ENCODE results near the gene NAT14.
"Not testable (repeated sequence)": the region's sequence is repeated elsewhere in the genome, so short reads cannot be mapped to it uniquely, and the experiment has no call there.

NAT14 gene

DNA sequence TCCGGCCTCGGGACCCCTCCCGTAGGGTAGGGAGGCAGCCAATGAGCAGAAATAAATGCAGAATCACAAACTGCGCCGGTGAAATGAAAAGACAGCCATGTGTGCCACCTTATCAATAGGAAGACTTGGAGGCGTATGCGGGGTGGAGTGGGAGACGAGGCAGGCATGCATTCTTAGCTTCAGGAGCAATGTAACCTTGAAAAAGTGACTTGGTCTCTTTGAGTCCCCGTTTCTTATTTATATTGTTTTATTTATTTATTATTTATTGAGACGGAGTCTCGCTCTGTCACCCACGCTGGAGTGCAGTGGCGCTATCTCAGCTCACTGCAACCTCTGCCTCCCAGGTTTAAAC, 19.2 kb downstream of the NAT14 start:
- no peak for DNase-seq

DNA sequence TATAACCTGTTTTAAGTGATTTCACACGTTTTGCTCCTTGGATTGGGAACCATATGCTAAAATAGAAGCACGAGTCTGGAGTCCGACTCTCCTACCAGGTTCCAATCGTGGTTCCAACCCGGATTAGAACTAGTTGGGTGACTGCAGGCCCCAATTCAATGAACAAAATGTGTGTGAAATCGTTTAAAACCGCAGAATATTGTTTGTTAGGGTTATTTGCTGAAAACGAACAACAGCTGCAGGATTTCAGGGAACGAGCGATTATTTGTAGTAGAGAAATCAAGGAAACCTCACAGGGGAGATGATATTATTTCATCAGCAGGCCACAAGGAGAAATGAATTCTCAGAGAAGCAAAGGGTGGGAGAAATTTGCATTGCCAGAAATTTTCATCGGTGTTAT, 20.0 kb downstream of the NAT14 start:
- DNase-seq: no peak

DNA sequence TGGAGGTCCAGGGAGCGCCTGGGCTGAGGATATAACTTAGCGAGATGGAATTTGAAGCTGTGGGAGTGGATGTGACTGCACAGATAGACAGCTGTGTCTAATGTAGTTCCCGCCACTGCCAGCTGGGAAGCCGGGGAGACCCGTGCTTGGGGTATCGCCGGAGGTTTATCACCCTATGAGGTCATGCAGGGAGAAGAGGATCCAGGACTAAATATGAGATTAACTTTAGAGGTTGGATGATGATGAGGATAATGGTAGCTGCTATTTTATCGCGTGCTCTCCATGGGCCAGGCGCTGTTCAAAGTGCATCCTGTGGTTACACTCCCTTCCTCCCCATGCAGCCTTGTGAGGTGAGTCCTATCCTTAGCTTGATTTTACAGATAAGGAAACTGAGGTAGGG, 23.1 kb downstream of the NAT14 start:
- DNase-seq: no peak

DNA sequence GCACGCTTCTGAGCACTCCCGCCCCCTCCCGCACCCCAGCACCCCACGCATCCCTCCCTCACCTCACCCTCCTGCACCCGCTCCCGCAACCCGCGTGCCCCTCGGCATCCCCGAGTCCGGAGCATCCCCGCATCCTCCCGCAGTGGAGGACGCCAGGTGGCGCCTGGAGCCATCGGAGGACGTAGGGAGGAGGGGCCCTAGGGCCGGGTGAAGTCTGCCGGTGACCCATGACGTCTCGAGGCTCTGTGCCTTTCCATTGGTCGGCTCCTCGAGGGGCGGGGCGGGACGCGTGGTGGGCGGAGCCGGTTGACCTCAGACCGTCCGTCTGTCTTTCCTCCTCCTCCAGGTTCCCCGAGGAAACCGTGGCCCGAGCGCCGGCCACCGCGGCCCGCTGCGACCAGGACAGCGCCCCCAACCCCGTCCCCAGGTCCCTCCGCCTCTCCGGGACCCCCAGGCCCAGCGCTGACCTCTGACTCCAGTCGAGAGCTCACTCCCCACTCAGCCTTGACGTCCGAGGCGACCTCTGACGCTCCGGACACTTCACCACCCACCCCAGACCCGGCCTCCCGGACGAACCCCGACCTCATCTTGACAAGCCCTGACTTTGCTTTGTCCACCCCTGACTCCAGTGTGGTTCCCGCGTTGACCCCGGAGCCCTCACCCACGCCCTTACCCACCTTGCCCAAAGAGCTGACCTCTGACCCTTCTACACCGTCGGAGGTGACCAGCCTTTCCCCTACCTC, 32.1 kb downstream of the NAT14 start:
- peak; percentile 62 for DNase-seq

DNA sequence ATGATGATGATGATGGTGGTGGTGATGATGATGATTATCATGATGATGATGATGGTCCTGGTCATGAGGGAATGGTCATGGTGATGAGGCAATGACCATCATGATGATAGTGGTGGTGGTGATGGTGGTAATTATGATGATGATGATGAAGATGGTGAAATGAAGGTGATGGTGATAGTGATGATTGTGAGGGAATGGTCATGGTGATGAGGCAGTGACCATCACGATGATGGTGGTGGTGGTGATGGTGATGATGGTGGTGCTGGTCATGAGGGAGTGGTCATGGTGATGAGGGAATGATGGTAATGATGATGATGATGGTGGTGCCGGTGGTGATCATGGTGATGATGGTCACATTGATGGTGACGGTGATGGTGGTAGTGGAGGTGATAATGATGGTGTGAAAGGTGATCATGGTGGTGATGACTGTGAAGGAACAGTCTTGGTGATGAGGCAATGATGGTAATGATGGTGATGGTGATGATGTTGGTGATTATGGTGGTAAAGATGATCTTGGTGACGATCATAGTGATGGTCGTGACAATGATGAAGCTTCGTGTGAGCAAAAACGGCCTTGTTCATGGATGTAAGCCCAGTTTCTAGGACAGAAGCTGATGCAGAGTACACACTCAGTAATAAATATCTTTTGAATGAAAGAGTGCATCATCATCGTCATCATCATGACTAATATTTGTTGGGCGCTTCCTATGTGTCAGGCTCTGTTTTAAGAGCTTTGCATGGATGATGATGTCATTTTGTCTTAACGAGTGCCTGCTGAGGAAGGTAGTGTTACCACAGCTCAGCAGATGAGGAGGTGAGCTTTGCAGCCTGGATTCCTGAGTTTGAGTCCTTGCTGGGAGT, 34.7 kb downstream of the NAT14 start:
- no peak for DNase-seq

DNA sequence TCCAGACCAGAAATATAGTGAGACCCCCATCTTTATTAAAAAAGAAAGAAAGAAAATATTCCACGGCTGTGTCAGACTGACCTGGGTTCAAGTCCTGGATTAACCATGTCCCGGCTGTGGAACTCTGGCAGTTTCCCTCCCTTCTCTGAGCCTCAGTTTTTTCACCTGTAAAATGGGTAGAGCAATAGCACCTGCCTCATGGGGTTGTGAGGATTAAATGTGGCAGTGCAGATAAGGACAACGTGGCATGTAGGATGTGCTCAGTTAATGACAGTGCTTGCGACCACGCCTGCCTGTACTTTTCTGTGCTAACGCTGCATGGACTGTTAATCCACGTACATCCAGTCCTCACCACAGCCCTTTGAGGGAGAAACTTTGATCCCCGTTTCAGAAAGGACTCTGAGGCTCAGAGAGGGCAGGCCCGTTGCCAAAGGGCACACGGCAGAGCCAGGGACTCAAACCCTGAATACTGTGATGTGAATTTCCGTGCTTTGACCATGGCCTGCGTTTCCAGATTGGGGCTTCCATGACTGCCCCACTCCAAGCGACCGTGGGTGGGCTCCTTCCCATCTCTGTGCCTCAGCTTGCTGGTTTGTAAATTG, 35.8 kb downstream of the NAT14 start:
- no peak for DNase-seq

DNA sequence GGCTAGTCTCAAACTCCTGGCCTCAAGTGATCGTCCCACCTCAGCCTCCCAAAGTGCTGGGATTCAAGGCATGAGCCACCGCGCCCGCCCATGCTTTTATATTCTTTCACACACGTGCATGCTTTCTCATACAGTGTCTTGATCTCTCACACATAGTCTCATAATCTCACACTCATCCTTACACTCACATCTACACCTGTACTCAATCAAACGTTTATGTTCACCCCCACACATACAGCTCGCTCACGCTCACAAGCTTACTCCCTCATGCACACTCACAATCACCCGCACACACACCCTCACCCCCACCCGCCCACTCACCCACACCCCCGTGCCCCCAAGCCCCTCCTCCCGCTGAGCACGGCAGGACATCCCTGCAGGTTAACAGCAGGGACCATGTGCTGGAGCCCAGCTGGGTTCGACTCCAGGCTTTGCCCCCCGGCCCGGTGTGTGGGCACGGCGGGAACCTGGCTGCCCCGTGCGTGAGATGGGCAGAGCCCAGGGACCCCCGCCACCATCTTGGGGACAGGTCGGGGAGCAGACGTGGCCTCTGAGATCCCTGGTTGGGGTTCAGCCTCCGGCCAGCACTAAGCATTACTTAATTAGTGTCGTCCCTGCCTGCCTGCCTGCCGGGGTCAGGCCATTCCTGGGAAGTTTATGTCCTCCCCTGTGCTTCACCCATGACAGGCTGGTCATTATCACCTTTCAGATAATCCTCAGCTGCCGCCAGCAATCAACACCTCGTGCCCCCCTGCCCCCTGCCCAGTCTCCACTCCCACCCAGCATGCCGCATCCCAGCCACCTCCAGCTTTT, 40.5 kb downstream of the NAT14 start:
- no peak for DNase-seq

DNA sequence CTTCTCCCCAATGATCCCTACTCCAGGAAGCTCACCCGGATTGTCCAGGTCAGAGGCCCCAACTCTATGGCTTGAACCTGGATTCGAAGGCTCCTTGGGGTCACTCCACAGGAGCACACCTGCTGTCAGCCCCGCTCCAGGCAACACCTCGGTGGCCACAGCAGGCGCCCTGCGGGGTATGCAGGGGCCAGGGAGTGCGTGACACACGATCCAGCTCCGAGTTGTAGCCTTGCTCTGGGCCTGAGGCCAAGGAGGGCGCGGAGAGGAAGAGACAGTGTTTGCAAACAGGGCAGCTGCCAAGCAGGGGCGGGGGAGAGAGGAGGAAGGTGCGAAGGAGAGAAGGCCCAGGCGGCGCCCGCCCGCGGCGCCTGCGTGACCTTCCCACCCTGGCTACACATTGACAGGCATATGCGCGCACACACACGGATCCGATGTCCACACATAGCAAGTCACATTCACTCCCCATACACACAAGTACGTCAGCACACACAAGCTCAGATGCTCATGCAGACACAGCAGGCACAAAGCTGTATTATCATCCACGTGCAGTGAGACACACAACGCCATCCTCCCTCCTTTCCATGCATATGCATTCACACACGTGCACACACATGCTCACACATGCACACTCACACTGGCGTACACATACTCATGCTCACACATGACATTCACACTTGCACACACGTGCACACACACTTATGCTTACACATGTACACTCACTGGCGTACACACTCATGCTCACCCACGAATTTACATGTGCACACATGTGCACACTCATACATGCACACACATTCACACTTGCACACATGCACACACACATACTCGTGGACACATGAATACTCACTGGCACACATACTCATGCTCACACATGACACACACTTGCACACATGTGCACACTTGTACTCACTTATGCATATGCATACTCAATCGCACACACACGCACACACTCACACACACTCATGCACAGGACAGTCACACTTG, 41.5 kb downstream of the NAT14 start:
- DNase-seq: peak; percentile 49

DNA sequence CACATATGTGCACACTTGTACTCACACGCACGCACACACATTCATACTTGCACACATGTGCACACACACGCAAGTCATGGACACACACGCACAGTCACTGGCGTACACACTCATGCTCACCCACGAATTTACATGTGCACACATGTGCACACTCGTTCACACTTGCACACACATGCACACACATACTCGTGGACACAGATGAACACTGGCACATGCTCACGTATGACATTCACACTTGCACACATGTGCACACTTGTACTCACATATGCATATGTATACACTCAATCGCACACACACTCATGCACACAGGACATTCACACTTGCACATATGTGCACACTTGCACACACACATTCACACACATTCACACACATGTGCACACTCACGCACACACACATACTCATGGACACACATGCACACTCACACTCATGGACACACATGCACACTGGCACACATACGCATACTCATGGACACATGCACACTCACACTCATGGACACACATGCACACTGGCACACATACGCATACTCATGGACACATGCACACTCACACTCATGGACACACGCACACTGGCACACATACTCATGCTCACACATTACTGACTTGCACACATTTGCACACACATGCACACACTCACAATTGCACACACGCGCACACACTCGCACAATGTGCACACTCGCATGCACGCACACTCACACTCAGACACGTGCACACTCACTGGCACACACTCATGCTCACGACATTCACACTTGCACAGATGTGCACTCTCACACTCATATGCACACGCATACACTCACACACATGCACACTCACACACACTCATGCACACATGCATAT, 42.4 kb downstream of the NAT14 start:
- no peak for DNase-seq

DNA sequence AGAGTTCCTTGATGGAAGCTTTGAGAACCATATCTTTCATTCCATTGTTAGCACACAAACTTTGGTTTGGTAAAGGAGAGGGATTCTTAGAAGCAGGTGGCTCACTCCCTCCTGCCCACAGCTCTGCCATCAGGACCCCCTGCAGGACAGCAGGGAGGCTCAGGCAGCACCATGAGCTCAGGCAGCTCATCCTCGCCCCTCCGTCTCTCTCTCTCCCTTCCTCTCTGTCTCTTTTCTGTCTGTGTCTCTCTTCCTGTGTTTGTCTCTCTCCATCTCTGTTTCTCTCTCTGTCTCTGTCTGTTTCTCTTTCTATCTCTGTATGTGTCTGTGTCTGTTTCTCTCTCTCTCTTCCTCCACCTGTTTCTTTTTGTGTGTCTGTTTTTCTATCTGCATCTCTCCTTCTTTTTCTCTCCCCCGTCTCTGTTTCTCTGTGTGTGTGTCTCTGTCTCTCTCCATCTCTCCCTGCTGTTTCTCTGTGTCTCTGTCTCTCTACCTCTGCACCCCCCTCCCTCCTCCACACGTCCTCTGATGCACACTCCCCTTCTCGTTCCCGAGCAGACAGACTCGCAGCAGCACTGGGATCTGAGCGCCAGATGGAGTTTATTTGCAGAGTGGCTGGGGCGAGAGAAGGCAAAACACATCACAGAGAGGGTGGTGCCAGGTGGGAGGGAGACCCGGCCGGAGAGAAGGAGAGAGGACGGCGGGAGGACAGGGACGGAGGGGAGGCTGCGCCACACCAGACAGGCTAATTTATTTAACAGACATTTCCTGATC, 43.2 kb downstream of the NAT14 start:
- DNase-seq: no peak

DNA sequence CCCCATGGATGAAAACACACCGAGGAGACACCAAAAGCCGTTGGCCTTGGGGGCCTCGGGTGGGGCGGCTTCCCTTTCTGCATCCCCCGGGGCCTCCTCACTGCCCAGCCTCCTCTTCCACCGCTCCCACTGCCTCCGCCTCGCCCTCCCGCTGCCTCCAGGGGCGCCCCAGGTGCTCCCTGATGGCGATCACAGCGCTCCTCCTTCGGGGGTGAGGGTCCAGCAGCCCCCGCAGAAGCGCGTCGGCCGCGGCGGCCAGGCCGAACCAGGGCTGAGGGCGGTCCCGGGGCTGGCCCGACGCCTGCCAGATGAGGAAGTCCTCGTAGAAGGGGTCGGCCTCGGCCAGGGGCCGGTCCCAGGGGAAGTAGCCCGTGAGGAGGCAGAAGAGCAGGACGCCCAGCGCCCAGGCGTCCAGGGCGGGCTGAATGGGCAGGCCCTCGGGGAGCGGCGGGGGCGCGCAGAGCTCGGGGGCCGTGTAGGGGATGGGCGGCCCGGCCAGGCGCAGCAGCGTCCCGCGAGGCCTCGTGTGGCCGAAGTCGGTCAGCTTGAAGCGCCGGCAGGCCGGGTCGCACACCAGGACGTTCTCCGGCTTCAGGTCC, 44.7 kb downstream of the NAT14 start:
- DNase-seq: no peak

DNA sequence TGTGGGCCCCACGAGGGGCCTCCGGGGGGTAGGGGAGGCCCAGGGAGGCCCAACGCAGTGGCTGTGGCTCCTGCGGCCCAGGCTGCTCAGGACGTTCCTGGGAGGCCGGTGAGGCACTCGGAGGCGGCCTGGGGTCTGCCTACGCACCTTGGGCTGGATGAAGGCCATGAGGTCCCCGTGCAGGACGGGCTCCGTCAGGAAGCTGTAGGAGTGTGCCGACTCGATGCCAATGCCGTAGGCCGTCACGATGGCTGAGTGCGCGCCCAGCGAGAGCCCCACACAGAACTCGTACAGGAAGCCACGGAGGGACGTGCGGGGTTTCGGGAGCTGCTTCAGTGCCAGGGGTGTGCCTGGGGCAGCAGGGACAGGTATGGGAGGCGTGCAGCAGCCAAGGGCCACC, 46.0 kb downstream of the NAT14 start:
- DNase-seq: no peak

DNA sequence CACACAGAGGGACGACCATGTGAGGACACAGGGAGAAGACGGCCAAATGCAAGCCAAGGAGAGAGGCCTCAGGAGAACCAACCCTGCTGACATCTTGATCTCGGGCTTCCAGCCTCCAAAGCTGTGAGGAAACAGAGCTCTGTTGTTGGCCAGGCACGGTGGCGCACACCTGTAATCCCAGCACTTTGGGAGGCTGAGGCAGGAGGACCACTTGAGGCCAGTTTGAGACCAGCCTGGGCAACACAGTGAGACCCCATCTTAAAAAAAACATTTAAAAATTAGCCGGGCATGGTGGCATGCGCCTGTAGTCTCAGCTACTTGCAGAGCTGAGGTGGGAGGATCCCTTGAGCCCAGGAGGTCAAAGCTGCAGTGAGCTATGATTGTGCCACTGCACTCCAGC, 49.3 kb downstream of the NAT14 start:
- DNase-seq: not testable (repeated sequence)

DNA sequence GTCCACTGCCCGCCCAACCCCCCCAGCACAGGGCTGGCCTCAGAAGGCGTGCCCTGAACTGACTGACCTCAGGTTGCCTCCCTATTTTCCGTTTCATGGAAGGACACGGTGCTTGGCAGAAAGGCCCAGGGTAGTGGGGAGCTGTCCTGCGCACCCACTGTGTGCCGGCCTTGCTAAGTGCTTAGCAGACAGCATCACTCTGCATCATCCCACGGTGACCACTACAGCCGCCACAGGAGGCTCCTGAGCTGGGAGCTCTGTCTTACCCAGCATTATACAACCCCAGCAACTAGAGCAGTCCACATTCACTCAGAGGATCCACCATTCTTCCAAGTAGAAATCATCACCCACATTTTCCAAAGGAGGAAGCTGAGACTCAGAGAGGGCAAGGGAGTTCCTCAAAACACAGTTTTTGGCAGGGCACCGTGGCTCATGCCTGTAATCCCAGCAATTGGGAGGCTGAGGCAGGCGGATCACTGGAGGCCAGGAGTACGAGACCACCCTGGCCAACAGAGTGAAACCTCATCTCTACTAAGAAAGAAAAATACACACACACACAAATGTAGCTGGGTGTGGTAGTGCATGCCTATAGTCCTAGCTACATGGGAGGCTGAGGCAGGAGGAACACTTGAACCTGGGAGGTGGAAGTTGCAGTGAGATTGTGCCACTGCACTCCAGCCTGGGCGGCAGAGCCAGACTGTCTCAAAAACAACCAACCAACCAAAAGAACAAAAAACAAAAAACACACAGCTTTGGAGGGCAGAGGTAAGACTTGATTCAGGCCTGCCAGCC, 50.4 kb downstream of the NAT14 start:
- no peak for DNase-seq

DNA sequence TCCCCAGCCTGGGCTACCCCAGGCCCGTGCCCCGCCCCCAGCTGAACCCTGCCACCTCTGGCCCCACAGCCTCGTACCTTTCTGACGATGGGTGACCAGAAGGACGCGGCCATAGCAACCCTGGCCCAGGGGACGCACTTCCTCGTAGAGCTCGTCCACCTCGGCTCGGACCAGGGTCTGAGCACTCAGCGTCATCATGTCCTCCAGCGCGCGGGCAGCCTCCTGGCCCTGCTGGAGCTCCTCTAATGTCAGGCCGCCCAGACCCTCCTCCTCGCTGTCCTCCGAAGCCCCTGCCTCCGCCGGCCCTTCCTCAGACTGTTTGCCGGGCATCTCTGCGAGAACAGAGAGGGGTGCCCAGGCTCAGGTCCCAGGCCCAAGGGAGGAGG, 51.0 kb downstream of the NAT14 start:
- no peak for DNase-seq

DNA sequence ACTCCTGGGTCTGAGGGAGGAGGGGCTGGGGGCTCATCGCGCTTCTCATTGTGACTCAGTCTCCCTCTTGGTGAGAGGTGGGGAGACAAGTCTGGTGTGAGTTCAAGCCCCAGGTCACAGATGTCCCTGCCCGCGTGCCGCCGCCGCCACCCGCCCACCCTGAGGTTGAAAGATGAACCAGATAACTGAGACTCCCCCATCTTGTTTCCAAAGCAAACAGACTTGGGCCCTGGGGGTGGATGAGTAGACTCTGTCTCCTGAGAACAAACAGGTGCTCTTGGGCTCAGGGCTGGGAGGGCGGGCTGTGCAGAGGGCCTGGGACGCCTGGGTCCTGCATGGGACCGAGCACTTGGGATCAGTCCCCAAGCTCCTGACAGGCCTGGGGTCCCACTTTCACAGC, 51.4 kb downstream of the NAT14 start:
- no peak for DNase-seq

Measured in GF-D8 (cell line).